Transverse colon (tissue), 4 donors: ENCODE measurements around the gene PRSS12. TPM values are rescaled to one million over a fixed set of nuclear protein-coding genes. Genes with fewer than 3 reads are reported as not detected.

Source experiments
- DNase-seq: peaks from one replicate; pipeline ENCODE4 v3.0.0-alpha.2; 2019
- H3K27ac ChIP-seq, 4 donors: fragments of 200-600 bp; sonication (generic); 2 replicates each; pipeline ENCODE4 v1.5.1; 2016 to 2018; ENCODE audit warnings: inconsistent platforms in 4 of 4
- H3K27me3 ChIP-seq: fragments of 200-600 bp; sonication (generic); 2 replicates; pipeline ENCODE4 v1.5.1; 2017; ENCODE audit warnings: inconsistent platforms
- H3K36me3 ChIP-seq, 4 donors: fragments of 200-600 bp; sonication (generic); 2 replicates each; pipeline ENCODE4 v1.5.1; 2017 to 2019; ENCODE audit warnings: inconsistent platforms in 4 of 4
- H3K4me1 ChIP-seq, 4 donors: fragments of 200-600 bp; sonication (generic); 2 replicates each; pipeline ENCODE4 v1.5.1; 2017 to 2020; ENCODE audit warnings: inconsistent platforms in 4 of 4
- H3K4me3 ChIP-seq, 4 donors: fragments of 200-600 bp; sonication (generic); 1 replicate in 1 of 4; 2 replicates in 3 of 4; pipeline versions ENCODE4 v1.5.1 to v1.6.1; 2017 to 2019; ENCODE audit warnings: inconsistent platforms in 4 of 4
- H3K9me3 ChIP-seq, 2 donors: fragments of 200-600 bp; sonication (generic); 2 replicates each; pipeline ENCODE4 v1.5.1; 2017 to 2019; ENCODE audit warnings: inconsistent platforms in 2 of 2
- EP300 ChIP-seq: sonication (generic); formaldehyde crosslinking; IDR thresholded peaks from one replicate; pipeline ENCODE4 v1.6.1; 2017; ENCODE audit warnings: antibody characterized with exemption, low read depth
- POLR2A ChIP-seq: fragments of 450-650 bp; IDR thresholded peaks from one replicate; pipeline ENCODE4 v1.6.1; 2016; ENCODE audit warnings: antibody characterized with exemption, mild to moderate bottlenecking, moderate library complexity
- POLR2AphosphoS5 ChIP-seq, 3 donors: sonication (generic); formaldehyde crosslinking; IDR thresholded peaks; one replicate each; pipeline ENCODE4 v1.6.1; 2016; ENCODE audit warnings: antibody characterized with exemption in 3 of 3
- WGBS, 2 donors: methylation state at CpG; one replicate each; pipeline ENCODE4 v1.1.5; 2018; ENCODE audit warnings: low coverage in 1 of 2; 5-methylcytosine and 5-hydroxymethylcytosine counted together
- in situ Hi-C, 4 donors: fragments of 200-750 bp; cut with MboI; loops; one replicate each; pipeline versions ENCODE4 v1.15.0 to v1.15.1; 2017; ENCODE audit warnings: low sequenced_read_pairs in 3 of 4, low pct_ligation_motif_present in 1 of 4, low pct_unique_long_range_greater_than_20kb in 1 of 4
- intact Hi-C: fragments of 100-400 bp; cut with DNase I; formaldehyde crosslinking; loops from one replicate; pipeline ENCODE4 v1.15.1; 2023; ENCODE audit warnings: low total_unique reads
- total RNA-seq, 4 donors: library from RNA; depleted of rRNA; stranded (reverse); fragments of >200 nt; gene quantifications; one replicate each; pipeline ENCODE4 v1.1.0, GENCODE V29; 2016
- TF ChIP-seq, protein P1 (sequence below), 5 experiments: fragments of 200-600 bp in 3 of 5; fragments of 450-650 bp in 2 of 5; sonication (generic) in 3 of 5; IDR thresholded peaks; 1 replicate in 2 of 5; 2 replicates in 3 of 5; pipeline ENCODE4 v1.5.1; 2016 to 2017; ENCODE audit warnings: antibody characterized with exemption in 5 of 5, inconsistent platforms in 3 of 5, mild to moderate bottlenecking in 2 of 5, moderate library complexity in 1 of 5

Gene PRSS12
- total RNA-seq, 4 donors from 2014 or later, result 58.0 to 146 (median 84.3) TPM

DNA sequence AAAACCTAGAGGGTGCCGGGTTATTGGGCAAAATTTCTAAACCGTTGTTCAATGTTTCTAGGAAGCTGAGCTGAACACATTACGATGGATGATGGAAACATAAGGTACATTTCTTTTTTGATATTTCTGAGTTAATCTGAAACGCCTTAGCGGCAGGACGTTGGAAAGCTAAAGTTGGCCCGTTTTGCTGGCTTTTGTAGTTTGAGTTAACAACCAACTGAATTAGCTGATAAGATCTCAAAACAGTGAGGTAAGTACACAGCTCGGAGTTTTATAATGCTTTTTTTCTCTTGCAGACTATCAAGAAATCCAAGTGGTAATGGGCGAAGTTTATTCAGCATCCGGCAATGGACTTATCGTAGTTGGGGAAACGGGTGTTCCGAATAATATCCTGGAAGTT, 73.5 kb downstream of the PRSS12 start:
- no peak for TF ChIP-seq POLR2A
- no peak for TF ChIP-seq POLR2AphosphoS5 (IDR thresholded peaks at IDR 0.05)
- TF ChIP-seq EP300, result no peak
- TF ChIP-seq, protein P1, sequence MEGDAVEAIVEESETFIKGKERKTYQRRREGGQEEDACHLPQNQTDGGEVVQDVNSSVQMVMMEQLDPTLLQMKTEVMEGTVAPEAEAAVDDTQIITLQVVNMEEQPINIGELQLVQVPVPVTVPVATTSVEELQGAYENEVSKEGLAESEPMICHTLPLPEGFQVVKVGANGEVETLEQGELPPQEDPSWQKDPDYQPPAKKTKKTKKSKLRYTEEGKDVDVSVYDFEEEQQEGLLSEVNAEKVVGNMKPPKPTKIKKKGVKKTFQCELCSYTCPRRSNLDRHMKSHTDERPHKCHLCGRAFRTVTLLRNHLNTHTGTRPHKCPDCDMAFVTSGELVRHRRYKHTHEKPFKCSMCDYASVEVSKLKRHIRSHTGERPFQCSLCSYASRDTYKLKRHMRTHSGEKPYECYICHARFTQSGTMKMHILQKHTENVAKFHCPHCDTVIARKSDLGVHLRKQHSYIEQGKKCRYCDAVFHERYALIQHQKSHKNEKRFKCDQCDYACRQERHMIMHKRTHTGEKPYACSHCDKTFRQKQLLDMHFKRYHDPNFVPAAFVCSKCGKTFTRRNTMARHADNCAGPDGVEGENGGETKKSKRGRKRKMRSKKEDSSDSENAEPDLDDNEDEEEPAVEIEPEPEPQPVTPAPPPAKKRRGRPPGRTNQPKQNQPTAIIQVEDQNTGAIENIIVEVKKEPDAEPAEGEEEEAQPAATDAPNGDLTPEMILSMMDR (IDR thresholded peaks at IDR 0.05), result no peak
- Histone ChIP-seq H3K9me3 (no peaks in the 10 kb centered on the region), H3K27me3 (no peaks in the 10 kb centered on the region), H3K4me3 (peak overlapping the region; percentile 55 to 72 (median 64)), H3K36me3 (no peaks in the 10 kb centered on the region), H3K4me1 (peaks cover 12 to 37% (median 27%) of the 10 kb centered on the region in 4 donors), H3K27ac (peak overlapping the region; percentile 88 to 96 (median 94))
- in situ Hi-C loops, result no loop called here
- intact Hi-C loops, result no loop called here
- WGBS, 2 donors, result 12 to 13% methylated on average over 13 of the region's 13 CpGs
- no peak for DNase-seq

DNA sequence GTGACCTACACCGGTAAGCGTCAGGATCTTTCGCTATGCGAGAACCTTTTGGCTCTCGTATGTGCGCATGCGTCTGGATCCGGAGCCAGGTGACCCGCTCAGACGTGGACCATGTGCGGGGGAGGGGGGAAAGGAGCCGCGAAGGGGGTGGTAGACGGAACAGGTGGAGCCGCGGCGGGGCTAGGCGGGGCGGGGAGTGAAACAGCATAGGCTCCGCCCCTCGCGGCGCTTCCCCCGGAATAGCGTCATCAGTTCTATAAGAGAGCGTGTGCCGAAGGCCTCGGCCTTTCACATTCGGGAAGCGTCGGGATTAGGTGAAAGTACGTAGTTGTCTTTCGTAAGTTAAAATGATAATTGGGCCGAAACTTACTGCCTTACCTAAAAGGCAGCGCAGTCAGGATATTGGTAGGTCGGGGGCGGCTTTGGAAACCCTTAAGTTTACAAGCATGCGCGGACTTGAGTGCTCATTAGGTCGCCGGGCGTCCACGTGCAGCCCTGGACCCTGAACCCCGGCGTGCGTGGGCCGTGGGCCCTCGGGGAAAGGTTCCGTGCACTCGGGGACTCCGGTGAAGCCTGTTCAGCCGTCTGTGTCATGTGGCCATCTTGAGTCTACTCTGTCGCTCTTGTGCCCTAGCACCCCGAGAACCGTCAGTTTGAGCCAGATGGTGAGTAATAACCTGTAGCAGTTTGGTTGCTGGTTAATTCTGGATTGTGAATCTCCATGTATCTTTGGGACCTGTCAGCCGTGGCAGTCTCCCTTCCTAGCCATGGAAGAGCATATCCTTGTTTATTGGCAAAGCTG, 74.1 kb downstream of the PRSS12 start:
- Histone ChIP-seq H3K27ac (peak overlapping the region; percentile 88 to 96 (median 94)), H3K36me3 (no peaks in the 10 kb centered on the region), H3K4me1 (peaks cover 12 to 37% (median 27%) of the 10 kb centered on the region in 4 donors), H3K4me3 (peak overlapping the region; percentile 55 to 72 (median 64)), H3K9me3 (no peaks in the 10 kb centered on the region), H3K27me3 (no peaks in the 10 kb centered on the region)
- in situ Hi-C loops (no loop called here), intact Hi-C loops (no loop called here)
- peak; percentile 96 to 99 (median 99) for TF ChIP-seq POLR2AphosphoS5 (IDR thresholded peaks at IDR 0.05)
- TF ChIP-seq EP300, result peak; percentile 4
- TF ChIP-seq, protein P1 (IDR thresholded peaks at IDR 0.05), result no peak
- TF ChIP-seq POLR2A, result peak; percentile 99
- WGBS, 2 donors, result 2% methylated on average over 53 of the region's 56 CpGs; no CpG with 5 or more reads in 1 of the 2 donors
- DNase-seq, result peak; percentile 98

DNA sequence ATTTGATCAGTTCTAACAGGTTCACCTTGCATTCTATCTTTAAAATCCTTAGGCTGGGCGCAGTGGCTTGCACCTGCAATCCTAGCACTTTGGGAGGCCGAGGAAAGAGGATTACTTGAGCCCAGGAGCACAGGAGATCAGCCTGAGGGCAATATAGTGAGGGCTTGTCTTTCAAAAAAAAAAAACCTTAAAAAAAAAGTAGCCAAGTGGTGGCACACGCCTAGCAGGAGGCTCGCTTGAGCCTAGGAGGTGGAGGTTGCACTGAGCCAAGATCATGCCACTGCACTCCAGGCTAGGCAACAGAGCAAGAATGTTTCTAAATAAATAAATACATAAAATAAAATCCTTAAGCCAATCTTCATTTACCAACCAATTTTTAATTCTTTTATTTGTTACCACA, 75.6 kb downstream of the PRSS12 start:
- H3K4me3 ChIP-seq, result peak overlapping the region in 1 of 4 donors; percentile 57
- peaks cover 12 to 37% (median 27%) of the 10 kb centered on the region in 4 donors for H3K4me1 ChIP-seq
- no peak for TF ChIP-seq POLR2A
- no peak for TF ChIP-seq POLR2AphosphoS5 (IDR thresholded peaks at IDR 0.05)
- TF ChIP-seq, protein P1 (IDR thresholded peaks at IDR 0.05), result no peak
- no peak for TF ChIP-seq EP300
- no peaks in the 10 kb centered on the region for H3K9me3 ChIP-seq
- H3K27me3 ChIP-seq, result no peaks in the 10 kb centered on the region
- no peak for DNase-seq
- peak overlapping the region; percentile 88 to 96 (median 94) for H3K27ac ChIP-seq
- 56 to 76% methylated on average over 4 of the region's 4 CpGs for WGBS, 2 donors
- intact Hi-C loops, result no loop called here
- H3K36me3 ChIP-seq, result no peaks in the 10 kb centered on the region
- in situ Hi-C loops, result no loop called here

DNA sequence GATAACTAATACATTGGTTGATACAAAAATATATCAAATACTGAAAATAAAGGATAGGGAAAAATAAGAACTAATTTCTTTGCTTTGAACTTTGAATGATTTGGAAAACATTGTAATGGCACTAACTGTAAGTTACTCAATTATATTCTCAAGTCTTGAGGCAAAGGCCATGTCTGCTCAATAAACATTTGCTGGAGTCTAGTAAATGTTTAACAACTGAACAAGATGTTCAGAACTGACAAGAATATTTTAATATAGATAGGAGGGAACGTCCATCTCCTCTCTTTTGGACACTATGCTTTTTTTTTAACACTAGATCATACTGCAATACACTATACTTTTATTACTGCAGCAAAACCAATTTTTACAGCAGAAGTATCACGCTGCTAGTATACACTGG, 76.2 kb downstream of the PRSS12 start:
- 38 to 46% methylated on average over 2 of the region's 2 CpGs for WGBS, 2 donors
- Histone ChIP-seq H3K36me3 (no peaks in the 10 kb centered on the region), H3K4me1 (peaks cover 12 to 37% (median 27%) of the 10 kb centered on the region in 4 donors), H3K27me3 (no peaks in the 10 kb centered on the region), H3K9me3 (no peaks in the 10 kb centered on the region), H3K4me3 (no peak overlapping the region), H3K27ac (peak overlapping the region; percentile 88 to 96 (median 94))
- intact Hi-C loops, result no loop called here
- in situ Hi-C loops, result no loop called here
- TF ChIP-seq POLR2A (no peak), POLR2AphosphoS5 (IDR thresholded peaks at IDR 0.05) (no peak), EP300 (no peak)
- TF ChIP-seq, protein P1 (IDR thresholded peaks at IDR 0.05), result no peak
- no peak for DNase-seq
